Gastrocnemius medialis (tissue), 4 donors: ENCODE data around the gene ERRFI1.

Experiments
- CTCF ChIP-seq, 5 experiments: fragments of 450-650 bp in 3 of 5; fragments of 200-600 bp in 2 of 5; sonication (generic) in 2 of 5; IDR thresholded peaks in 4 of 5; conservative IDR thresholded peaks in 1 of 5; 1 replicate in 4 of 5; 2 replicates in 1 of 5; pipeline ENCODE4 v1.5.1; 2016 to 2019; ENCODE audit warnings: antibody characterized with exemption in 5 of 5, mild to moderate bottlenecking in 3 of 5, moderate library complexity in 3 of 5
- POLR2A ChIP-seq, 2 donors: fragments of 450-650 bp; IDR thresholded peaks; one replicate each; pipeline ENCODE4 v1.6.1; 2017; ENCODE audit warnings: antibody characterized with exemption in 2 of 2, mild to moderate bottlenecking in 2 of 2, moderate library complexity in 2 of 2

GRCh38 chr1:8017495-8018197 lies 8.5 kb downstream of the ERRFI1 start:
- TF ChIP-seq POLR2A (IDR thresholded peaks at IDR 0.05) (no peak), CTCF (IDR thresholded peaks at IDR 0.05 in 4 of 5, conservative IDR thresholded peaks at IDR 0.05 in 1 of 5) (no peak)
